Caco-2 (cell line): ENCODE results near the gene NFE2L1. TPM values are rescaled to one million over a fixed set of nuclear protein-coding genes. Genes with fewer than 3 reads are reported as not detected.
"Not testable (repeated sequence)": the region's sequence is repeated elsewhere in the genome, so short reads cannot be mapped to it uniquely, and the experiment has no call there.

Source experiments
- BruUV-seq: library from RNA; stranded (reverse); fragments of 400-500 nt; replicated peaks from 2 replicates; lab custom pipeline; 2021; lab: Mats Ljungman, UMichigan
- CTCF ChIA-PET: fragments of 300-600 bp; sonication (Branson Sonifier 250); formaldehyde crosslinking; loops from one replicate; lab custom pipeline; 2022; ENCODE audit warnings: antibody characterized with exemption; lab: Charles Lee
- POLR2A ChIA-PET: fragments of 300-600 bp; sonication (Branson Sonifier 250); formaldehyde crosslinking; loops from one replicate; lab custom pipeline; 2022; ENCODE audit warnings: antibody characterized with exemption; lab: Charles Lee
- DNase-seq, 2 experiments: peaks; one replicate each; pipeline versions ENCODE4 v3.0.0 to v3.0.0-alpha.2; 2020 to 2022
- H3K27me3 ChIP-seq: replicated peaks from 2 replicates; pipeline ENCODE4 v1.6.0; 2011; ENCODE audit warnings: low read length; ENCODE audit not compliant: control insufficient read depth, insufficient read depth
- H3K36me3 ChIP-seq: 2 replicates; pipeline ENCODE4 v1.5.1; 2011; ENCODE audit warnings: low read length; ENCODE audit not compliant: control insufficient read depth, insufficient read depth
- H3K4me1 ChIP-seq: fragments of 250-450 bp; sonication (Bioruptor Pico); 2 replicates; pipeline ENCODE4 v1.5.1; 2020; ENCODE audit warnings: mild to moderate bottlenecking
- H3K4me3 ChIP-seq: 2 replicates; pipeline ENCODE4 v1.5.1; 2011; ENCODE audit warnings: low read depth, mild to moderate bottlenecking, control low read depth, low read length
- H3K9me3 ChIP-seq: fragments of 250-450 bp; sonication (Bioruptor Pico); 2 replicates; pipeline ENCODE4 v1.5.1; 2020; ENCODE audit warnings: mild to moderate bottlenecking, moderate library complexity
- H3K27ac Mint-ChIP-seq: one replicate; pipeline ENCODE4 v1.8.0; 2022; ENCODE audit warnings: mixed read lengths; ENCODE audit not compliant: unreplicated experiment
- H3K27me3 Mint-ChIP-seq: one replicate; pipeline ENCODE4 v1.8.0; 2022; ENCODE audit warnings: mixed read lengths; ENCODE audit not compliant: insufficient read depth, unreplicated experiment
- H3K36me3 Mint-ChIP-seq: one replicate; pipeline ENCODE4 v1.8.0; 2022; ENCODE audit warnings: mild to moderate bottlenecking, mixed read lengths; ENCODE audit not compliant: insufficient read depth, unreplicated experiment
- H3K4me1 Mint-ChIP-seq: one replicate; pipeline ENCODE4 v1.8.0; 2022; ENCODE audit warnings: low read depth, mixed read lengths; ENCODE audit not compliant: unreplicated experiment
- H3K4me3 Mint-ChIP-seq: one replicate; pipeline ENCODE4 v1.8.0; 2022; ENCODE audit warnings: mild to moderate bottlenecking, moderate library complexity, mixed read lengths; ENCODE audit not compliant: unreplicated experiment
- H3K9me3 Mint-ChIP-seq: one replicate; pipeline ENCODE4 v1.8.0; 2022; ENCODE audit warnings: mixed read lengths; ENCODE audit not compliant: unreplicated experiment
- CTCF ChIP-seq, 2 experiments: fragments of 200-600 bp in 1 of 2; IDR thresholded peaks; 1 replicate in 1 of 2; 2 replicates in 1 of 2; pipeline versions ENCODE4 v1.5.1 to v1.8.0; 2011 to 2022; ENCODE audit warnings: antibody characterized with exemption in 1 of 2, control low read depth in 1 of 2, inconsistent platforms in 1 of 2, low read depth in 1 of 2, low read length in 1 of 2, mild to moderate bottlenecking in 1 of 2, moderate library complexity in 1 of 2; ENCODE audit not compliant: insufficient read depth in 1 of 2, severe bottlenecking in 1 of 2, unreplicated experiment in 1 of 2
- intact Hi-C: fragments of 100-400 bp; cut with micrococcal nuclease; formaldehyde crosslinking; loops from one replicate; pipeline ENCODE4 v1.10.0; 2022; ENCODE audit not compliant: unreplicated experiment
- total RNA-seq: library from RNA; stranded (reverse); gene quantifications from 2 replicates; pipeline ENCODE4 v1.2.3, GENCODE V29; 2022

NFE2L1 gene
- total RNA-seq, 1 experiment from 2014 or later: 356 TPM

GRCh38 chr17:48073566-48074094 is 25.5 kb downstream of the NFE2L1 start:
- ChIA-PET POLR2A (interaction anchor here (0.7 to 1.9 kb wide), 2 partner anchors 25 to 28 kb away, joined by 3 to 13 read pairs; no protein-coding TSS in a partner anchor), CTCF (interaction anchor here (0.6 to 14.1 kb wide), 4 partner anchors 9 to 57 kb away, joined by 3 to 225 read pairs (median 5); no protein-coding TSS in a partner anchor)
- not testable (repeated sequence) for H3K36me3 ChIP-seq, H3K4me3 ChIP-seq, H3K4me1 ChIP-seq, H3K9me3 Mint-ChIP-seq, DNase-seq, H3K4me1 Mint-ChIP-seq, H3K27ac Mint-ChIP-seq, H3K27me3 Mint-ChIP-seq, BruUV-seq, H3K4me3 Mint-ChIP-seq, H3K27me3 ChIP-seq, H3K9me3 ChIP-seq
- H3K36me3 Mint-ChIP-seq: peaks cover 94% of the 10 kb centered on the region
- intact Hi-C loops: loop anchor here (1.0 kb wide), 2 partner anchors 25 to 47 kb away; partner anchors contain the start of gene NFE2L1

GRCh38 chr17:48074322-48075081 is 26.3 kb downstream of the NFE2L1 start:
- H3K4me3 ChIP-seq: no peak overlapping the region
- Mint-ChIP-seq H3K4me3 (no peak overlapping the region), H3K36me3 (peaks cover 94% of the 10 kb centered on the region), H3K4me1 (no peaks in the 10 kb centered on the region), H3K9me3 (no peaks in the 10 kb centered on the region), H3K27me3 (no peaks in the 10 kb centered on the region), H3K27ac (no peak overlapping the region)
- ChIA-PET CTCF (interaction anchor here (0.7 to 14.1 kb wide), 8 partner anchors 10 to 128 kb away, joined by 3 to 225 read pairs (median 4); partner anchors contain the start of gene NFE2L1), POLR2A (interaction anchor here (0.6 to 1.9 kb wide), 4 partner anchors 26 to 397 kb away, joined by 3 to 13 read pairs (median 4); no protein-coding TSS in a partner anchor)
- peaks cover 7% of the 10 kb centered on the region for H3K36me3 ChIP-seq
- no TSS peak for BruUV-seq
- H3K9me3 ChIP-seq: no peaks in the 10 kb centered on the region
- intact Hi-C loops: loop anchor here (1.0 kb wide), 2 partner anchors 26 to 48 kb away; partner anchors contain the start of gene NFE2L1
- no peaks in the 10 kb centered on the region for H3K27me3 ChIP-seq
- no peaks in the 10 kb centered on the region for H3K4me1 ChIP-seq
- DNase-seq: peak; percentile 89 to 92
- peak; percentile 97 to 98 for TF ChIP-seq CTCF (IDR thresholded peaks at IDR 0.05; ENCODE audit: insufficient read depth in 1 of 2, low read depth in 1 of 2, low read length in 1 of 2, severe bottlenecking in 1 of 2, unreplicated experiment in 1 of 2)

GRCh38 chr17:48077152-48077551 is 29.0 kb downstream of the NFE2L1 start:
- H3K9me3 ChIP-seq, H3K4me1 Mint-ChIP-seq, H3K27me3 ChIP-seq, H3K4me3 ChIP-seq, intact Hi-C loops, H3K4me3 Mint-ChIP-seq, H3K36me3 ChIP-seq, H3K27me3 Mint-ChIP-seq, H3K9me3 Mint-ChIP-seq, BruUV-seq, H3K4me1 ChIP-seq, DNase-seq: not testable (repeated sequence)
- CTCF ChIA-PET: interaction anchor here (0.6 to 14.1 kb wide), 6 partner anchors 9 to 112 kb away, joined by 3 to 225 read pairs (median 5); no protein-coding TSS in a partner anchor
- Mint-ChIP-seq H3K27ac (peak overlapping the region; percentile 14), H3K36me3 (peaks cover 91% of the 10 kb centered on the region)
- POLR2A ChIA-PET: interaction anchor here (0.6 to 0.7 kb wide), 2 partner anchors 29 to 259 kb away, joined by 3 to 6 read pairs; partner anchors contain the start of gene NFE2L1
